OCI-LY7 (cell line): ENCODE data around the gene TEDC1. TPM values are rescaled to one million over a fixed set of nuclear protein-coding genes. Genes with fewer than 3 reads are reported as not detected.

ENCODE experiments used
- BruUV-seq: library from RNA; stranded (reverse); fragments of 400-500 nt; replicated peaks from 2 replicates; lab custom pipeline; 2021; lab: Mats Ljungman, UMichigan
- CTCF ChIA-PET: fragments of 300-600 bp; sonication (Branson Sonifier 250); formaldehyde crosslinking; loops from one replicate; lab custom pipeline; 2022; ENCODE audit warnings: antibody characterized with exemption; ENCODE audit not compliant: unreplicated experiment; lab: Charles Lee
- POLR2A ChIA-PET: fragments of 300-600 bp; sonication (Branson Sonifier 250); formaldehyde crosslinking; loops from one replicate; lab custom pipeline; 2022; ENCODE audit warnings: antibody characterized with exemption; lab: Charles Lee
- DNase-seq: peaks from one replicate; pipeline ENCODE4 v3.0.0-alpha.2; 2015; ENCODE audit warnings: low spot score
- H2AFZ ChIP-seq: fragments of 200-600 bp; sonication (generic), shearing (Covaris generic); 2 replicates; pipeline ENCODE4 v1.6.1; 2014; ENCODE audit warnings: mild to moderate bottlenecking, antibody characterized with exemption, low read length, moderate library complexity
- H3K27ac ChIP-seq: fragments of 200-600 bp; sonication (generic); 2 replicates; pipeline ENCODE4 v1.5.1; 2014; ENCODE audit warnings: mixed run types, low read depth, mild to moderate bottlenecking, moderate library complexity, low read length, inconsistent platforms; ENCODE audit not compliant: poor library complexity, severe bottlenecking
- H3K36me3 ChIP-seq: fragments of 200-600 bp; sonication (generic); 2 replicates; pipeline ENCODE4 v1.6.1; 2014; ENCODE audit warnings: mild to moderate bottlenecking, antibody characterized with exemption, low read length, moderate library complexity, mixed read lengths; ENCODE audit not compliant: insufficient read depth
- H3K4me1 ChIP-seq: fragments of 200-600 bp; sonication (generic); 2 replicates; pipeline ENCODE4 v1.5.1; 2014; ENCODE audit warnings: mild to moderate bottlenecking, low read length; ENCODE audit not compliant: insufficient read depth, poor library complexity, severe bottlenecking
- H3K4me2 ChIP-seq: fragments of 200-600 bp; sonication (generic); 2 replicates; pipeline ENCODE4 v1.6.1; 2014; ENCODE audit warnings: mild to moderate bottlenecking, low read length
- H3K4me3 ChIP-seq: fragments of 200-600 bp; sonication (generic); 2 replicates; pipeline ENCODE4 v1.5.1; 2014; ENCODE audit warnings: mild to moderate bottlenecking, low read depth, low read length; ENCODE audit not compliant: poor library complexity, severe bottlenecking
- H3K79me2 ChIP-seq: fragments of 200-600 bp; sonication (generic); 2 replicates; pipeline ENCODE4 v1.6.1; 2016; ENCODE audit warnings: low read depth, mild to moderate bottlenecking, low read length, moderate library complexity, mixed read lengths; ENCODE audit not compliant: insufficient read depth
- H3K9me2 ChIP-seq: fragments of 200-600 bp; sonication (generic); 2 replicates; pipeline ENCODE4 v1.6.1; 2016; ENCODE audit warnings: mild to moderate bottlenecking, low read length, mixed read lengths; ENCODE audit not compliant: insufficient read depth
- H3K9me3 ChIP-seq: fragments of 200-600 bp; sonication (generic); 2 replicates; pipeline ENCODE4 v1.6.1; 2014; ENCODE audit warnings: mild to moderate bottlenecking, mixed run types, low read length, mixed read lengths
- H4K20me1 ChIP-seq: fragments of 200-600 bp; sonication (generic); 2 replicates; pipeline ENCODE4 v1.6.1; 2014; ENCODE audit warnings: mild to moderate bottlenecking, antibody characterized with exemption, low read length, moderate library complexity, mixed read lengths; ENCODE audit not compliant: insufficient read depth
- EZH2phosphoT487 ChIP-seq: fragments of 200-600 bp; sonication (generic); IDR thresholded peaks from 2 replicates; pipeline ENCODE4 v1.6.1; 2018; ENCODE audit warnings: low read depth, borderline replicate concordance, mild to moderate bottlenecking, mixed run types, antibody characterized with exemption, low read length, moderate library complexity, mixed read lengths
- intact Hi-C: fragments of 100-400 bp; cut with micrococcal nuclease; formaldehyde crosslinking; loops from one replicate; pipeline ENCODE4 v1.10.0; 2022; ENCODE audit not compliant: unreplicated experiment
- total RNA-seq, 2 experiments: library from RNA; depleted of rRNA in 1 of 2; stranded (reverse); fragments of >200 nt in 1 of 2; shearing (Covaris generic) in 1 of 2; gene quantifications; 2 replicates each; pipeline ENCODE4 v1.2.3, GENCODE V29; 2014 to 2022
- TF ChIP-seq, protein P1 (sequence below): fragments of 200-600 bp; sonication (generic); conservative IDR thresholded peaks from 2 replicates; pipeline ENCODE4 v1.5.1; 2014; ENCODE audit warnings: mild to moderate bottlenecking, antibody characterized with exemption, low read length, moderate library complexity, mixed read lengths

Gene TEDC1
- total RNA-seq, 2 experiments from 2014 or later: 53.2 to 55.8 TPM

DNA sequence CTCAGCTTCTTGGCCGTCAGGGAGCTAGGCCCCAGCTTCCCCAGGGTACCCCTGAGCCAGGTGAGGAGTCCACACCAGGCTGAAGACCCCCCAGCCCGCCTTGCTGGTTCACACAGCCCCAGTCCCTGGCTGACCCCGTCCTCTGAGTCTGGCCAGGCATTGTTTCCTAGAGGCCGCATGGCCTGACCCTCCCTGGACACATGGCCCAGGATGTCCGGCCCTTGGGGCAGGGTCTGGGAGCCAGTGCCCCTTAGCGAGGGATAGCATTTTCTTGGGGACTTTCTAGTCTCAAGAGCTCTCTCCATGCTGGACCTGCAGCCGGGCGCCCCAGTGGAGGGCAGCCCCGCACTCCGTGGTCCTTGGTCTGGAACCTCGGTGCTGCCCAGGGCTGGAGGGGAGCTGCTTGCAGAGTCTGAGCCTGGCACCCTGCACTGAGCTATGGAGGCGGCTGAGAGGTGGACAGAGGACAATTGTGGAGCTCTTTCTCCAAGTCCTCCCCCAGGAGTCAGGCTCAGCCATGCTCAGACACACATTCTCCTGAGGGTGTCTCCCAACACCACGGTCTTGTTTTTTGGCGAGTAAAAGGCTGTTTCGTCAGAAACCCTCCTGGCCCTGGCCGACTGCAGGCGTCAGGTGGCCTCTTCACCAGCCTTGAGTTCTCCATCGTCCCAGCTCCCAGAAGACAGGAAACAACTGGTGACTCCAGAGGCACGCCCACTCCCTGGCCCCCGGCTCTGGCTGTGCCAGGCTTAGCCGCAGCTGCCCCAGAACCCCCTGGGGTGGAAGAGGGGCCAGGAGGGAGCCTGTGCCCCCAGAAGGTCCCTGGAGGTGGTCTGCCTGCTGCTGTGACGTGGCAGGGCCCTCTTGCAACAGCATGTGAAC, 34.1 kb upstream of the TEDC1 start:
- Histone ChIP-seq H3K9me3 (no peaks in the 10 kb centered on the region), H3K27ac (no peak overlapping the region), H3K9me2 (no peaks in the 10 kb centered on the region), H2AFZ (no peak overlapping the region), H4K20me1 (no peaks in the 10 kb centered on the region), H3K4me1 (no peaks in the 10 kb centered on the region), H3K36me3 (peaks cover 66% of the 10 kb centered on the region), H3K79me2 (no peaks in the 10 kb centered on the region), H3K4me3 (no peak overlapping the region), H3K4me2 (no peak overlapping the region)
- ChIA-PET POLR2A (interaction anchor here (0.7 to 1.1 kb wide), 2 partner anchors 26 to 384 kb away, joined by 3 read pairs; no protein-coding TSS in a partner anchor), CTCF (no interaction called here)
- intact Hi-C loops: no loop called here
- BruUV-seq: no TSS peak
- DNase-seq: no peak
- TF ChIP-seq, protein P1, sequence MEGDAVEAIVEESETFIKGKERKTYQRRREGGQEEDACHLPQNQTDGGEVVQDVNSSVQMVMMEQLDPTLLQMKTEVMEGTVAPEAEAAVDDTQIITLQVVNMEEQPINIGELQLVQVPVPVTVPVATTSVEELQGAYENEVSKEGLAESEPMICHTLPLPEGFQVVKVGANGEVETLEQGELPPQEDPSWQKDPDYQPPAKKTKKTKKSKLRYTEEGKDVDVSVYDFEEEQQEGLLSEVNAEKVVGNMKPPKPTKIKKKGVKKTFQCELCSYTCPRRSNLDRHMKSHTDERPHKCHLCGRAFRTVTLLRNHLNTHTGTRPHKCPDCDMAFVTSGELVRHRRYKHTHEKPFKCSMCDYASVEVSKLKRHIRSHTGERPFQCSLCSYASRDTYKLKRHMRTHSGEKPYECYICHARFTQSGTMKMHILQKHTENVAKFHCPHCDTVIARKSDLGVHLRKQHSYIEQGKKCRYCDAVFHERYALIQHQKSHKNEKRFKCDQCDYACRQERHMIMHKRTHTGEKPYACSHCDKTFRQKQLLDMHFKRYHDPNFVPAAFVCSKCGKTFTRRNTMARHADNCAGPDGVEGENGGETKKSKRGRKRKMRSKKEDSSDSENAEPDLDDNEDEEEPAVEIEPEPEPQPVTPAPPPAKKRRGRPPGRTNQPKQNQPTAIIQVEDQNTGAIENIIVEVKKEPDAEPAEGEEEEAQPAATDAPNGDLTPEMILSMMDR: no peak
- no peak for TF ChIP-seq EZH2phosphoT487

DNA sequence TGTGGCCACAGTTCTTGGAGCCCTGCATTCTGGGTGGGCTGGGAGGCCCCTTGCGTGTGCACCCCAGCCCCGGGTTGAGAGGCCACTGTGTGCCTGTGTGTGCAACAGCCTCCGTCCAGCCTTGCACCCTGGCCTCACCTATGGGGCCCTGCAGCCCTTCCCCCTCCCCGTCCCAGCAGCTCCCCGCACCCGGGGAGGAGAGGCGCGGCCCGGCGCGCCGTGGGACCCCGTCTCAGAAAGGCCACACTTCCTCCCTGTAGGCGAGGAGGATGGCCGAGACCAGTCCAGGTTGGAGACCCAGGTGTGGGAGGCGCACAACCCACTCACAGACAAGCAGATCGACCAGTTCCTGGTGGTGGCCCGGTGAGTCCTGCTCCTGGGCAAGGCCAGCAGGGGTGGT, 33.0 kb upstream of the TEDC1 start:
- ChIA-PET CTCF (no interaction called here), POLR2A (no interaction called here)
- H3K4me1 ChIP-seq: no peaks in the 10 kb centered on the region
- H3K9me3 ChIP-seq: no peaks in the 10 kb centered on the region
- no peaks in the 10 kb centered on the region for H3K9me2 ChIP-seq
- no peaks in the 10 kb centered on the region for H4K20me1 ChIP-seq
- no peak overlapping the region for H3K4me2 ChIP-seq
- intact Hi-C loops: no loop called here
- H3K4me3 ChIP-seq: no peak overlapping the region
- no peak overlapping the region for H2AFZ ChIP-seq
- DNase-seq: no peak
- TF ChIP-seq, protein P1: no peak
- TF ChIP-seq EZH2phosphoT487: no peak
- H3K79me2 ChIP-seq: no peaks in the 10 kb centered on the region
- peaks cover 60% of the 10 kb centered on the region for H3K36me3 ChIP-seq
- H3K27ac ChIP-seq: no peak overlapping the region
- no TSS peak for BruUV-seq

DNA sequence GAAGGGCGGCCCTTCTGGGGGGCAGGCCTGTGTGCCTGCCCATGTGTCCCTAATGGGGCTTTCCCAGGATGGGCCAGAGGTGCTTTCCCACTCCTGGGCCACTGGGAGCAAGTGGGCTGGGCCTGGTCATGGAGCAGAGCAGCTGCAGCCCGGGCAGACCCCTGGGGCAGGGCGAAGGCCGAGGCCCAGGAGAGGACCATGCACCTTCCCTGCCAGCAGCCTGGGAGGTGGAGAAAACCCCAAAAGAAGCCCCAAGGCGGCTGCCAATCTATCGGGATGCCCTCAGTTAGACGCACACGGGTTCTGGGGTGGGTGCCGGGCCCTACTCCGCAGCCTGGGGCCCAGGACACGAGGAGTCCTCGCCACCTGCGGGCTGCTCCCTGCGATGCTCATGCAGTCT, 32.5 kb upstream of the TEDC1 start:
- ChIA-PET POLR2A (no interaction called here), CTCF (no interaction called here)
- H3K27ac ChIP-seq: no peak overlapping the region
- H3K79me2 ChIP-seq: no peaks in the 10 kb centered on the region
- peaks cover 62% of the 10 kb centered on the region for H3K36me3 ChIP-seq
- BruUV-seq: no TSS peak
- no peaks in the 10 kb centered on the region for H3K9me2 ChIP-seq
- intact Hi-C loops: no loop called here
- H2AFZ ChIP-seq: no peak overlapping the region
- no peaks in the 10 kb centered on the region for H3K9me3 ChIP-seq
- H4K20me1 ChIP-seq: no peaks in the 10 kb centered on the region
- H3K4me1 ChIP-seq: no peaks in the 10 kb centered on the region
- DNase-seq: no peak
- TF ChIP-seq, protein P1: no peak
- no peak for TF ChIP-seq EZH2phosphoT487
- no peak overlapping the region for H3K4me2 ChIP-seq
- no peak overlapping the region for H3K4me3 ChIP-seq
